ENCODE results near the gene CAPN1. TPM values are rescaled to one million over a fixed set of nuclear protein-coding genes. Genes with fewer than 3 reads are reported as not detected.

Gene CAPN1
- total and polyA plus RNA-seq, 9 of the 15 experiments (the other 6 are each of a cell fraction or from before 2014, with no cell fraction given) = 3.5 to 199 (median 61.6) TPM

DNA sequence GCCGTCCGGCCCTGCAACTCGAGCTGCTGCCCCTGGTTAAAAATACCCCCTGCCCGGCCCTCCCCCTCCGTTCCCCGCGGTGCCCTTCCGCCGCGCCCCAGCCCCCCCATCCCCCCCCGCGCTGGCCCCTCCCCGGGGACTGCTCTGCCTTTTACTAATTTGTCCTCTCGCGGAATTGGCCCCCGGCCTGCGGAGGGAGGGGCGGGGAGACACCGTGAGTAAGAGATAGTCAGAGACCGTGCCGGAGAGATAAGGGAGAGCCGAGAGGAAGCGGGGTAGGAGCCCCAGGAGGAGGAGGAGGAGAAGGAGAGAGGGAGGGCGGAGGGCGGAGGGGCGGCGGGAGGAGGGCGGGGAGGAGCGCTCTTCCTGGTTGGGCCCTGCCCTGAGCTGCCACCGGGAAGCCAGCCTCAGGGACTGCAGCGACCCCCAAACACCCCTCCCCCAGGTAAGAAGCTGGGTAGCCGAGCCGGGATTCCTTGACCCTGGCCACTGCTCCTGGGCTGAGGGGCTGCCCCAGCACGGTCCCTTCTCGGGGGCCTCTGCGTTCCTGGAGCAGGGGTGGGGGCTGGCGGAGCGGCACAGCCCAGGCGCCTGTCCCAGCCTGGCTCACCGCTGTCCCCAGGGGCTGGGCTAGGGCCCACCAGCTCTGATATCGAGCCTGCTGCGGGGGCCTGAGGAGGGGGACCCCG, at the start of gene CAPN1 (continued):
- TF ChIP-seq, protein P1, sequence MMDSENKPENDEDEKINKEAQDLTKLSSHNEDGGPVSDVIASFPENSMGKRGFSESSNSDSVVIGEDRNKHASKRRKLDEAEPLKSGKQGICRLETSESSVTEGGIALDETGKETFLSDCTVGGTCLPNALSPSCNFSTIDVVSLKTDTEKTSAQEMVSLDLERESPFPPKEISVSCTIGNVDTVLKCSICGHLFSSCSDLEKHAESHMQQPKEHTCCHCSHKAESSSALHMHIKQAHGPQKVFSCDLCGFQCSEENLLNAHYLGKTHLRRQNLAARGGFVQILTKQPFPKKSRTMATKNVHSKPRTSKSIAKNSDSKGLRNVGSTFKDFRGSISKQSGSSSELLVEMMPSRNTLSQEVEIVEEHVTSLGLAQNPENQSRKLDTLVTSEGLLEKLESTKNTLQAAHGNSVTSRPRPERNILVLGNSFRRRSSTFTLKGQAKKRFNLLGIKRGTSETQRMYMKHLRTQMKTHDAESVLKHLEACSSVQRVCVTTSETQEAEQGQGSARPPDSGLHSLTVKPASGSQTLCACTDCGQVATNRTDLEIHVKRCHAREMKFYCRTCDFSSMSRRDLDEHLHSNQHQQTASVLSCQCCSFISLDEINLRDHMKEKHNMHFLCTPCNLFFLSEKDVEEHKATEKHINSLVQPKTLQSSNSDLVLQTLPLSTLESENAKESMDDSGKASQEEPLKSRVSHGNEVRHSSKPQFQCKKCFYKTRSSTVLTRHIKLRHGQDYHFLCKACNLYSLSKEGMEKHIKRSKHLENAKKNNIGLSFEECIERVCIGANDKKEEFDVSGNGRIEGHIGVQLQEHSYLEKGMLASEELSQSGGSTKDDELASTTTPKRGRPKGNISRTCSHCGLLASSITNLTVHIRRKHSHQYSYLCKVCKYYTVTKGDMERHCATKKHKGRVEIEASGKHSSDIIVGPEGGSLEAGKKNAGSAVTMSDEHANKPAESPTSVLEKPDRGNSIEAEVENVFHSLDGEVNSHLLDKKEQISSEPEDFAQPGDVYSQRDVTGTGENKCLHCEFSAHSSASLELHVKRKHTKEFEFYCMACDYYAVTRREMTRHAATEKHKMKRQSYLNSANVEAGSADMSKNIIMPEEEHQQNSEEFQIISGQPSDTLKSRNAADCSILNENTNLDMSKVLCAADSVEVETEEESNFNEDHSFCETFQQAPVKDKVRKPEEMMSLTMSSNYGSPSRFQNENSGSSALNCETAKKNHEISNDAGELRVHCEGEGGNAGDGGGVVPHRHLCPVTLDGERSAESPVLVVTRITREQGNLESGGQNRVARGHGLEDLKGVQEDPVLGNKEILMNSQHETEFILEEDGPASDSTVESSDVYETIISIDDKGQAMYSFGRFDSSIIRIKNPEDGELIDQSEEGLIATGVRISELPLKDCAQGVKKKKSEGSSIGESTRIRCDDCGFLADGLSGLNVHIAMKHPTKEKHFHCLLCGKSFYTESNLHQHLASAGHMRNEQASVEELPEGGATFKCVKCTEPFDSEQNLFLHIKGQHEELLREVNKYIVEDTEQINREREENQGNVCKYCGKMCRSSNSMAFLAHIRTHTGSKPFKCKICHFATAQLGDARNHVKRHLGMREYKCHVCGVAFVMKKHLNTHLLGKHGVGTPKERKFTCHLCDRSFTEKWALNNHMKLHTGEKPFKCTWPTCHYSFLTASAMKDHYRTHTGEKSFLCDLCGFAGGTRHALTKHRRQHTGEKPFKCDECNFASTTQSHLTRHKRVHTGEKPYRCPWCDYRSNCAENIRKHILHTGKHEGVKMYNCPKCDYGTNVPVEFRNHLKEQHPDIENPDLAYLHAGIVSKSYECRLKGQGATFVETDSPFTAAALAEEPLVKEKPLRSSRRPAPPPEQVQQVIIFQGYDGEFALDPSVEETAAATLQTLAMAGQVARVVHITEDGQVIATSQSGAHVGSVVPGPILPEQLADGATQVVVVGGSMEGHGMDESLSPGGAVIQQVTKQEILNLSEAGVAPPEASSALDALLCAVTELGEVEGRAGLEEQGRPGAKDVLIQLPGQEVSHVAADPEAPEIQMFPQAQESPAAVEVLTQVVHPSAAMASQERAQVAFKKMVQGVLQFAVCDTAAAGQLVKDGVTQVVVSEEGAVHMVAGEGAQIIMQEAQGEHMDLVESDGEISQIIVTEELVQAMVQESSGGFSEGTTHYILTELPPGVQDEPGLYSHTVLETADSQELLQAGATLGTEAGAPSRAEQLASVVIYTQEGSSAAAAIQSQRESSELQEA (IDR thresholded peaks at IDR 0.05; ENCODE audit: low read depth) = no peak
- TF ChIP-seq, protein P2, sequence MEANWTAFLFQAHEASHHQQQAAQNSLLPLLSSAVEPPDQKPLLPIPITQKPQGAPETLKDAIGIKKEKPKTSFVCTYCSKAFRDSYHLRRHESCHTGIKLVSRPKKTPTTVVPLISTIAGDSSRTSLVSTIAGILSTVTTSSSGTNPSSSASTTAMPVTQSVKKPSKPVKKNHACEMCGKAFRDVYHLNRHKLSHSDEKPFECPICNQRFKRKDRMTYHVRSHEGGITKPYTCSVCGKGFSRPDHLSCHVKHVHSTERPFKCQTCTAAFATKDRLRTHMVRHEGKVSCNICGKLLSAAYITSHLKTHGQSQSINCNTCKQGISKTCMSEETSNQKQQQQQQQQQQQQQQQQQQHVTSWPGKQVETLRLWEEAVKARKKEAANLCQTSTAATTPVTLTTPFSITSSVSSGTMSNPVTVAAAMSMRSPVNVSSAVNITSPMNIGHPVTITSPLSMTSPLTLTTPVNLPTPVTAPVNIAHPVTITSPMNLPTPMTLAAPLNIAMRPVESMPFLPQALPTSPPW (CRISPR knock-in tag; IDR thresholded peaks at IDR 0.05) = peak; percentile 98
- no peak for TF ChIP-seq NFE2L1 (tag; IDR thresholded peaks at IDR 0.05; ENCODE audit: borderline replicate concordance, low read depth)
- TF ChIP-seq, protein P3, sequence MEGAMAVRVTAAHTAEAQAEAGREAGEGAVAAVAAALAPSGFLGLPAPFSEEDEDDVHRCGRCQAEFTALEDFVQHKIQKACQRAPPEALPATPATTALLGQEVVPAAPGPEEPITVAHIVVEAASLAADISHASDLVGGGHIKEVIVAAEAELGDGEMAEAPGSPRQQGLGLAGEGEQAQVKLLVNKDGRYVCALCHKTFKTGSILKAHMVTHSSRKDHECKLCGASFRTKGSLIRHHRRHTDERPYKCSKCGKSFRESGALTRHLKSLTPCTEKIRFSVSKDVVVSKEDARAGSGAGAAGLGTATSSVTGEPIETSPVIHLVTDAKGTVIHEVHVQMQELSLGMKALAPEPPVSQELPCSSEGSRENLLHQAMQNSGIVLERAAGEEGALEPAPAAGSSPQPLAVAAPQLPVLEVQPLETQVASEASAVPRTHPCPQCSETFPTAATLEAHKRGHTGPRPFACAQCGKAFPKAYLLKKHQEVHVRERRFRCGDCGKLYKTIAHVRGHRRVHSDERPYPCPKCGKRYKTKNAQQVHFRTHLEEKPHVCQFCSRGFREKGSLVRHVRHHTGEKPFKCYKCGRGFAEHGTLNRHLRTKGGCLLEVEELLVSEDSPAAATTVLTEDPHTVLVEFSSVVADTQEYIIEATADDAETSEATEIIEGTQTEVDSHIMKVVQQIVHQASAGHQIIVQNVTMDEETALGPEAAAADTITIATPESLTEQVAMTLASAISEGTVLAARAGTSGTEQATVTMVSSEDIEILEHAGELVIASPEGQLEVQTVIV (CRISPR knock-in tag; IDR thresholded peaks at IDR 0.05; ENCODE audit: borderline replicate concordance) = no peak
- no peak for TF ChIP-seq FUS (optimal IDR thresholded peaks at IDR 0.05; ENCODE audit: low read depth, low read length)
- no peak for TF ChIP-seq BACH1 (tag; IDR thresholded peaks at IDR 0.05)
- TF ChIP-seq ZNF431 (CRISPR knock-in tag; IDR thresholded peaks at IDR 0.05) = no peak
- TF ChIP-seq, protein P4, sequence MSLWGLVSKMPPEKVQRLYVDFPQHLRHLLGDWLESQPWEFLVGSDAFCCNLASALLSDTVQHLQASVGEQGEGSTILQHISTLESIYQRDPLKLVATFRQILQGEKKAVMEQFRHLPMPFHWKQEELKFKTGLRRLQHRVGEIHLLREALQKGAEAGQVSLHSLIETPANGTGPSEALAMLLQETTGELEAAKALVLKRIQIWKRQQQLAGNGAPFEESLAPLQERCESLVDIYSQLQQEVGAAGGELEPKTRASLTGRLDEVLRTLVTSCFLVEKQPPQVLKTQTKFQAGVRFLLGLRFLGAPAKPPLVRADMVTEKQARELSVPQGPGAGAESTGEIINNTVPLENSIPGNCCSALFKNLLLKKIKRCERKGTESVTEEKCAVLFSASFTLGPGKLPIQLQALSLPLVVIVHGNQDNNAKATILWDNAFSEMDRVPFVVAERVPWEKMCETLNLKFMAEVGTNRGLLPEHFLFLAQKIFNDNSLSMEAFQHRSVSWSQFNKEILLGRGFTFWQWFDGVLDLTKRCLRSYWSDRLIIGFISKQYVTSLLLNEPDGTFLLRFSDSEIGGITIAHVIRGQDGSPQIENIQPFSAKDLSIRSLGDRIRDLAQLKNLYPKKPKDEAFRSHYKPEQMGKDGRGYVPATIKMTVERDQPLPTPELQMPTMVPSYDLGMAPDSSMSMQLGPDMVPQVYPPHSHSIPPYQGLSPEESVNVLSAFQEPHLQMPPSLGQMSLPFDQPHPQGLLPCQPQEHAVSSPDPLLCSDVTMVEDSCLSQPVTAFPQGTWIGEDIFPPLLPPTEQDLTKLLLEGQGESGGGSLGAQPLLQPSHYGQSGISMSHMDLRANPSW (CRISPR knock-in tag; IDR thresholded peaks at IDR 0.05) = no peak
- no peak for TF ChIP-seq SMC3 (conservative IDR thresholded peaks at IDR 0.05; ENCODE audit: insufficient read depth, low read depth, low read length)
- no peak for TF ChIP-seq SMARCB1 (IDR thresholded peaks at IDR 0.05; ENCODE audit: insufficient read length, low read depth)

All from K562 (cell line).